GM19025 (cell line): ENCODE data around the gene EIF4G3.
"Not testable (repeated sequence)": the region's sequence is repeated elsewhere in the genome, so short reads cannot be mapped to it uniquely, and the experiment has no call there.

Experiments used
- ATAC-seq: cut with Tn5 transposase; IDR thresholded peaks from one replicate; pipeline ENCODE4 v1.9.1; 2021; ENCODE audit warnings: mild to moderate bottlenecking, low read depth, moderate library complexity; ENCODE audit not compliant: unreplicated experiment

Gene EIF4G3

DNA sequence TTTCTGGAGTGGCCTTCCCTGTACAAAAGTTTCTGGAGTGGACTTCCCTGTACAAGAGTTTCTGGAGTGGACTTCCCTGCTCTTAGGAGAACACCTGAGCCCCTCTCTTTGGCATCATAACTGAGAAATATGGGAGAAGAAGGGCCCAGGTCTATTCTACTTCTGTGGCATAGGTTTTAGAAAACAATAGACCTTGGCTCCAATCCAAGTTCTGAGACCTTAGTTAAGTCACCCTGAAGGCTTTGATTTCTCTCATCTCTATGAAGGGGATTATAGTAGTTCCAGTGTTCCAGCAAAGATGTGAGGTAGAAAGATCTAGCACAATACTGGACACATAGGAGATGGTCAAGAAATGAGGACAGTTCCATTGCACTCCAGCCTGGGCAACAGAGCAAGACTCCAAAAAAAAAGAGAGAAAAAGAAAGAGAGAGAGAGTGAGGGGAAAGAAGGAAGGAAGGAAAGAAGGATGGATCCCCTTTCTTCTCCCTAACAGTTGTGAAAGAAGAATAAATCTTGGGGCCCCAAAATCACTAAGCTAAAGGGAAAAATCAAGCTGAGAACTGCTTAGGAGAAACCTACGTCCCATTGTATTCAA, 13.3 kb upstream of the EIF4G3 start:
- ATAC-seq, result no peak

DNA sequence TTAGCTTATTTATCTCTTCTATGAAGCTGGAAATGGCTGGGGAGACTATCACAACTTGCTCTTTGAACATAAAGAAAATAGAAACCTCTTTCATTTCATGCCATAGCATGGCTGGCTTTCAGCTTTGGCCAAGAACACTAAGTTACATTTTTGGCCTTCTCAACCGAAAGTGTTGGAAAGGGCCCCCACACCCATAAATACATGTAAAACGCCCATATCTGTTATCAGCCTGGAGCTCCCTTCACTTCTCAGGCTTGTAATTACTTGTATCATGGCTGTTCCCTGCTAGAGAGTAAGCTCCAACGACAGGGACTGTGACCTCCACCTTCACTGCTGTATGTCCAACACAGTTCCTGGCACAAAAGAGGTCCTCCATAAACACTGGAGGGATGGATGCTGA, 12.7 kb upstream of the EIF4G3 start:
- ATAC-seq, result no peak

- no peak for ATAC-seq
Observed at GRCh38 chr1:21188235-21188634, 11.5 kb upstream of the EIF4G3 start.

DNA sequence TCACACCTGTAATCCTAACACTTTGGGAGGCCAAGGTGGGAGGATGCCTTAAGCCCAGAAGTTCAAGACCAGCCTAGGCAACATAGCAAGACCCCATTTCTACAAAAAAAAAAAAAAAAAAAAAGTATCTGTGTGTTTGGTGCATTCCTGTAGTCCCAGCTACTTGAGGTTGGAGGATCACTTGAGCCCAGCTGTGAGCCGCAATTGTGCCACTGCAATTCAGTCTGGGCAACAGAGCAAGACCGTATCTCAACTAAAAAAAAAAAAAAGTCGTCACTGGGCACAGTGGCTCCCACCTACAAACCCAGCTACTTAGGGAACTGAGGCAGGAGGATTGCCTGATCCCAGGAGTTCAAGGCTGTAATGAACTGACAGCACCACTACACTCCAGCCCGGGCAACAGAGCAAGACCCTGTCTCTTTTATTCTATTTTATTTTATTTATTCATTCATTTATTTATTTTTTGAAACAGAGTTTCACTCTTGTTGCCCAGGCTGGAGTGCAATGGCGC, 8.6 kb upstream of the EIF4G3 start:
- ATAC-seq, result no peak

GRCh38 chr1:21184276-21184675, 7.6 kb upstream of the EIF4G3 start:
- no peak for ATAC-seq

- ATAC-seq, result no peak
Observed at GRCh38 chr1:21182181-21182731, 5.6 kb upstream of the EIF4G3 start.

GRCh38 chr1:21178271-21178670, 1.6 kb upstream of the EIF4G3 start:
- not testable (repeated sequence) for ATAC-seq

DNA sequence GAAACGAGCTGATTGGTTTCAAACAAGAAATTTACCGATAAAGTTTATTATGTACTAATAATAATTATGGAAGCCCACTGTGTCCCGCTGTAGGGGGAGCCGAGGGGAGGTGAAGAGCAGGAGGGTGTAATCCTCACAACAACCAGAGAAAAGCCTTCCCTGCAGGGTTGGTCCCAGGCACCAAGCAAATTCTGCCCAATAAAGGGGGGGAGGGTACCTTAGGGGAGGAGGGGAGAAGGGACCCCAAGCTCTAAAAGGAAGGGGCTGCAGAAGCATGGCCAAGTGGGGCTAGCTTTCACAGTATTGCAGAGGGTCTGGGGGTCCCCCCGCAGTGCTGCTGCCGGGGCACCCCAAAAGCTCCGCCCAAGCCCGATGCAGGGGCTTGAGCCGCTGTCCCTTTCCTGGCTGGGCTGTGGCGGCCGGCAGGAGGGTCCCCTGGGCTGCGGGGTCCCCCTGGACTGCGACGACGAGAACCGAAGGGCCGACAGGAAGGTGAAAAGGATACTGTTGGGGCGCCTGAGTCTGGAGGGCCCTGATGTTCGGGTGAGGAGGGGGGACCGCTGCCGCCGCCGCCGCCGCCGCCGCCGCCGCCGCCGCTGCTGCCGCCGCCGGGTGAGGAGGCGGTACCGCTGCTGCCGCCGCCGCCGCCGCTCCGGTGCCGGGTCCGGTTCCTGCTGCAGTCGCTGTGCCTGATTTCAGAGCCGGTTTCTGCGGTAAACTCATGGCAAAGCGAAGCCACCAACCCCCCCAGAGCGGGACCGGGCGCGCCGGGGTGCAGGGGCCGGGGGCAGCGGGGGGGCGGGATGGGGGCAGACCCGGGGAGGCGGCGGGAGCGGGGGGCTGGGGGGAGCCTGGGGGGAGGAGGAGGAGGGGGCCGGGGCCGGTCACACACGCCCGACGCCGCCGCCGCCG, 771 bp downstream of the EIF4G3 start:
- peak; percentile 6 for ATAC-seq

GRCh38 chr1:21175324-21175669, 1.4 kb downstream of the EIF4G3 start:
- ATAC-seq, result no peak

DNA sequence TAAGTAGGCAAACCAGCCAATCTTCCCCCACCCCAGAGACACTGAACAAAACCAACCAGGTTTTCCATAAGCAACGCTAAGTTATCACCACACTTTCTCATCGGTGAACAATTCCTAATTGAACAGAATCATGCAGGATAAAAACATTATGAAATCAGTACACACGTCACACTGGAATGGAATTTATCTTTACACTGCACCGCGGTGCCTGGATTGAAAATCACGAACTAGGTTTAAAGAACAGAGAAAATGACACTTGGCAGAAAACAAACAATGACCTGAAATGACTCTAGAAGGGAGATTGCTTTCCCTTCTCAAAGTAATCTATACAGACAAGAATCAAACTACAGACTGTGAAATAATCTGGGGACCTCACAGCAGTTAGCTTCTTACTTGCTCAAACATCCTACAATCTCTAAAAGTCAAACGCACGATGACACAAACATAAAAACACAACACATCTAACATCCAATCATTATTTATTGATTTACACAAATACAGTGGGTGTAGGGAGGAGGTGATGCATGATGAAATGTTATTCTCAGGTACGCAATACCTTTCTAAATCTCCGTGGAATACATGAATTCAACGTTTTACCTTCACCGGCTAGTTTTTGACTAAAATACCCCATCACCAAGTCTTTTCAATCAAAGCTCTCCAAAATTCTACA, 1.9 kb downstream of the EIF4G3 start:
- ATAC-seq, result no peak

DNA sequence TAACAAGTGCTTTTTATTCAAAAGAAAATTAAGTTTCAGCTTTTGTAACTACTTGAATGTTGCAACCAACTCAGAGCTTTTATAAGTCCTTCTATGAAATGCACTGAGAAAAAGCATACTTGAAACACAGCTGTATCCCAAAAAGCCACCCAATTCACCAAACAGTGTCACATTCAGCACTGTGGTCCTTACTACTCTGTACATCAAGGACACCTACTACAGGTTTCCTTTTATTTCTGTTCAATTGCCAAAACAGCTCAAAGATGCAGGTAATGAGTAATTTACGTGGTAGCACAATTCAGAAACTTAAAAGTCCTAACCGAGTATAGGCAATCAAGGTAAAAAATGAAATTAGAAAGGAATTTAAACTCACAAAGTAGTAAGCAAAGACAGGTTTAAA, 2.5 kb downstream of the EIF4G3 start:
- ATAC-seq, result no peak

DNA sequence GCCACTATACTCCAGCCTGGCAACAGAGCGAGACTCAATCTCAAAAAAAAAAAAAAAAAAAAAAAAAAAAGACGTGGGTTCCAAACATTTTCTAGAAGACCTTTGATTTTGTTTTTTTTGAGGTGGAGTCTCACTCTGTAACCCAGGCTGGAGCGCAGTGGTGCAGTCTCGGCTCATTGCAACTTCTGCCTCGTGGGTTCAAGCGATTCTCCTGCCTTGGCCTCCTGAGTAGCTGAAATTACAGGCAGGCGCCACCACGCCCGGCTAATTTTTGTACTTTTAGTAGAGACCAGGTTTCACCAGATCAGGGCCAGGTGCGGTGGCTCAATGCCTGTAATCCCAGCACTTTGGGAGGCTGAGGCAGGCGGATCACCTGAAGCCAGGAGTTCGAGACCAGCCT, 3.6 kb downstream of the EIF4G3 start:
- not testable (repeated sequence) for ATAC-seq

- not testable (repeated sequence) for ATAC-seq
Observed at GRCh38 chr1:21170837-21171236, 5.9 kb downstream of the EIF4G3 start.

DNA sequence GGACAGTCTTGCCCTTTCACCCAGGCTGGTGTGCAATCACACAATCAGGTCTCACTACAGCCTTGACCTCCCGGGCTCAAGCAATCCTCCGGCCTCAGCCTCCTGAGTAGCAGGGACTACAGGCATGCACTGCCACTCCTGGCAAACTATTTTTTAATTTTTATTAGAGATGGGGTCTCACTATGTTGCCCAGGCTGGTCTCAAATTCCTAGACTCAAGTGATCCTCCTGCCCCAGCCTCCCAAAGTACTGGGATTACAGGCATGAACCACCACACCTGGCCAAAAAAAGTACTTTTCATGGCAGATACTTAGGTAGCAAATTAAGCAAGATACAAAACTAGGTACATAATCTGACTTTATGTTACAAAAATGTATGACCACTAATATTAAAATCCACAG, 8.3 kb downstream of the EIF4G3 start:
- ATAC-seq, result no peak

DNA sequence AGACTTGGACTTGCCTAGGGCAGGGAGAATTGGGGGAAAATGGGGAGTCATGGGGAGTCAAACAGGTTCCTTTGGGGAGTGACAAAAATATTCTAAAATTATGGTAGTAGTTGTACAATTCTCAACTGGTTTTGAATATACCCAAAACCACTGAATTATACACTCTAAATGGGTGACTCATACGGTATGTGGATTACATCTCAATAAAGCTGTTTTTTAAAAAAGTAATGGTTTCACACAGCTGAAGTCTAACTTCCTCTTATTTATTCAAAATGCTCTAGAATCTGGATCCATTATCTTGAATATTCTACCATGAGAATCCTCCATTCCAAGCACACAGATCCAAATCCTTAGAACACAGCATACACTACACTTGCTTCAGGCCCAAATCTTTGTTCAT, 11.1 kb downstream of the EIF4G3 start:
- ATAC-seq, result no peak

- no peak for ATAC-seq
Observed at GRCh38 chr1:21165076-21165475, 11.6 kb downstream of the EIF4G3 start.

DNA sequence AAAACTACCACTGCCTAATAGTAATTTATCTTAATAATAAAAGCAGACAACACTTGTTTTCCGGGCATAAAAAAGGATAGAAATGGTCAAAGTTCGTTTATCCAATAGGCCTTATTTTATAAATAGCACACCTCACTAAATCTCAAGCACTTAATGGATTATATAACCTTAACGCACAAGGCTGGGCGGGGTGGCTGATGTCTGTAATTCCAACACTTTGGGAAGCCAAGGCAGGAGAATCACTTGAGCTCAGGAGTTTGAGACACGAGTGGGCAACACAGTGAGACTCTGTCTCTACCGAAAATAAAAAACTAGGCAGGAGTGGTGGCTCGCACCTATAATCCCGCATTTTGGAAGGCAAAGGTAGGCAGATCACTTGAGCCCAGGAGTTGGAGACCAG, 12.4 kb downstream of the EIF4G3 start:
- no peak for ATAC-seq

DNA sequence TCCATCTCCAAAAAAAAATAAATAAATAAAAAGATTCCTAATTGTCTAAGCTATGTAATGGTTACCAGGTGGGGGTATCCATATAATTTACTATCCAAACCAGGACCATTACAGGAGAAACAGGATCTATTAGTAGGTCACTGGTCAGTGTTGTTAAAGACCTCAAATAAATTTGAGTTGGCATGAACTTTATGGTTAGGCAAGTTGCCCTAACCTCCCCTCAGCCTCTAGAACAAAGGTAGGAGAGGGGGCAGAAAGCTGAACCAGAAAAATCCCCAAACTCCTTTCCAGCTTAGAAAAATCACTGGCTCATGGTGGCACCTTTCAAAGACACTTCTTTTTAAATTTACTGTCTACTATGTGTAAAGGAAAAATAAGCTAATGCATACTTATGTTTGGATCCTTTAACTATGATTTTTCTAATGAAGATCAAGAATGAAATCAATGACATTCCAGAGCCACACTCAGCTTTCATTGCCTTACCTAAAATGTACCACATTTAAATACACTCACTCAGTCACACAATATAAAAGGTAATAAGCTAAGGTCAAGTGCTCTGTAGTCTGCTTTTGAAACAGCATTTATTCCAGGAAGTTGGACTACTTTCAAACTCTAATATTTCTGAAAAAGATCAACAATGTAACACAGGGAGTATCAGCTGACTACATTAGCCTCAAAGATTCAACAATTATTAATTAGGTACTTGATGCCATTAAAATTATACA, 13.8 kb downstream of the EIF4G3 start:
- ATAC-seq, result no peak

DNA sequence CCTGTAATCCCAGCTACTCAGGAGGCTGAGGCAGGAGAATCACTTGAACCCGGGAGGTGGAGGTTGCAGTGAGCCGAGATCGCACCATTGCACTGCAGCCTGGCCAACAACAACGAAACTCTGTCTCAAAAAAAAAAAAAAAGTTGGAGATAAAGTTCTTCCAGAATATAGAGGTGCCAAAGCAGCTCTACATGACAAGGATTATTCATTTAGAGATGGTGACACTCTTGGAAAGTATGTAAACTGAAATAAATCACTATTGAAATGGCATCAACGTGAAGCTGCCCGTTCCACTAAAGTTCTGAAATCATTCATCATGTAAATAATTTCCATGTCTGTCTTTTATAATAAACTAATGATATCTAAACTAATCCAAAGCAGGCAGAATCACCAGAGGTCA, 14.9 kb downstream of the EIF4G3 start:
- ATAC-seq, result no peak

GRCh38 chr1:21160263-21160796, 16.4 kb downstream of the EIF4G3 start:
- ATAC-seq, result no peak
